DMS53 (cell line): ENCODE data around the gene ZNF654.
A peak's percentile ranks its signal among the peaks of the same experiment; 100 is the strongest.
"Not testable (repeated sequence)": the region's sequence is repeated elsewhere in the genome, so short reads cannot be mapped to it uniquely, and the experiment has no call there.

Experiments
- DNase-seq: peaks from one replicate; lab custom pipeline; 2025; lab: John Stamatoyannopoulos, UW

ZNF654 gene

DNA sequence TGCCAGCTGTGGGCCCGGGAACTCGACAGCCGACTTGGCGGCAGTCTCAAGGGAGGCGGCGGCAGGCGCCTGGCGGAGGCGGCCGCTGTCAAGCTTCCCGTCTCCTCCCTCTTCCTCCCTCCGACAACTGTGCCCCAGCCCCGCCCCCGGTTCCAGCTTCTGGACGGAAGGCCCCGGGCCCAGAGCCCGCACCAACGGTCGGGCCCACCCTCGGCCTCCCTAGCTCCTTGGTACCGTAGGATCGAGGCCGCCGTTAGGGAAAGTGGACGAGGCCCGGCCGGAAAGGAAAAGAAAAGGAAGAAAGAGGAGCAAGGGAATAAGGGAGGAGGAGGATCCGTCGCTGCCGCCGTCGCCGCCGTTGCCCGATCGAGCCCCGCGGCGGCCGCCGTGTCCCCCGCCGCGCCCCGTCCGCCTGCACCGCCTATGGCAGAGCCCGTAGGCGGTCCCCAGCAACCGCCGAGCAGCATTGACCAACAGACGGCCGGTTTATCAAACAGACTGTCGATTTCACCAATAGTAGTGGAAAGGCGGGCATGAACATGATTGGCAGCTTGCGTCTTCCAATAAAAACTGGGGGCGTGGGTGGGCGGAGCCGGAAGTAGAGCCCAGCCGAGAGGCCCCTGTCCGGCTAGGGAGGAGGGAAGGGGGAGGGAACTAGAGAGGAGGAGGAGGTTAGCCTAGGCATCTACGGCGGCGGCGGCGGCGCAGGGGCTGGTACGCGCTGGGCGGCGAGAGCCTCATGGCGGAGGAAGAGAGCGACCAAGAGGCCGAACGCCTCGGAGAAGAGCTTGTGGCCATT, at the start of gene ZNF654, which contains the start of gene CGGBP1:
Gene ZNF654, plus strand, starts transcription at position 675 of the 799 bp plus-strand sequence. Its CDS starts 65 bp downstream, at position 740.
Gene CGGBP1, minus strand, starts transcription at position 425 of the 799 bp plus-strand sequence. CDS start 3,029 bp downstream, outside the sequence.
- peak; percentile 93 for DNase-seq

DNA sequence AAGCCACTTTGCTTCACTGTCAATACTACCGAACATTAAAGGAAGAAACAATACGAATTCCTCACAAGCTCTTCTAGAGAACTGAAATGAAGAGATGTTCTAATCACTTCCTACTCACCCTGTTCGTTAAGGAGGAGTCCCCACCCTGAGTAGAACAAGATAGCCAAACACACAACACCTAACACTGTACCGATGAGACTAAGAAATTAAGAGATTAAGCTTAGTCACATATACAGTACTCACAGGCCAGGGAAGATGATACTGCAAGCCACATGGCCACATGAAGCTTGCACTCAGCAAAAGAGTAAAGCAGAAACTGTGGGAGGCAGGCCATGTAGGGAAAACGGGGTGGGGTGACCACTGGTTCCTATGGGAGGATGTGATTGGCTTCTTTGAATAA, 48.2 kb upstream of the ZNF654 start:
- no peak for DNase-seq

DNA sequence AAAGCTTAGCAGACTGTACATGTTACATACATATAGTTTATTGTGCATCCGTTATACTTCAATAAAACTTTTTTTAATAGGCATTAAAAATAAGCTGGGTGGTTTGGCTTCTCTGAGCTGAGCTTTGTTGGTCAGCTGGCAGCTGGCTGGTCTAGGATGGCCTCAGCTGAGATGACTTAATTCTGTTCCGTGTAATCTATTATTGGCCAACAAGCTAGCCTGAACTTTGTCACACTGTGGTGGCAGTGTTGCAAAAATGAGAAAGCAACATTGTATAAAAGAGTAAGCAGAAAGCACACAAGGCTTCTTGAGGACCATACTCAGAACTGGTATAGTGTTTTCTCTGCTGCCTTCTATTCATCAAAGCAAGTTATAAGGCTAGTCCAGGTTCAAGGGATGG, 45.5 kb upstream of the ZNF654 start:
- no peak for DNase-seq

DNA sequence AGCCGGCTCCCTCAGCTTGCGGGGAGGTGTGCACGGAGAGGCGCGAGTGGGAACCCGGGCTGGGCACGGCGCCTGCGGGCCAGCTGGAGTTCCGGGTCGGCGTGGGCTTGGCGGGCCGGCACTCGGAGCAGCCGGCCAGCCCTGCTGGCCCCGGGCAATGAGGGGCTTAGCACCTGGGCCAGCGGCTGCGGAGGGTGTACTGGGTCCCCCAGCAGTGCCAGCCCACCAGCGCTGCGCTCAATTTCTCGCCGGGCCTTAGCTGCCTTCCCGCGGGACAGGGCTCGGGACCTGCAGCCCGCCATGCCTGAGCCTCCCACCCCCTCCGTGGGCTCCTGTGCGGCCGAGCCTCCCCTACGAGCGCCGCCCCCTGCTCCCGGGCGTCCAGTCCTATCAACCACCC, 43.4 kb upstream of the ZNF654 start:
- not testable (repeated sequence) for DNase-seq

DNA sequence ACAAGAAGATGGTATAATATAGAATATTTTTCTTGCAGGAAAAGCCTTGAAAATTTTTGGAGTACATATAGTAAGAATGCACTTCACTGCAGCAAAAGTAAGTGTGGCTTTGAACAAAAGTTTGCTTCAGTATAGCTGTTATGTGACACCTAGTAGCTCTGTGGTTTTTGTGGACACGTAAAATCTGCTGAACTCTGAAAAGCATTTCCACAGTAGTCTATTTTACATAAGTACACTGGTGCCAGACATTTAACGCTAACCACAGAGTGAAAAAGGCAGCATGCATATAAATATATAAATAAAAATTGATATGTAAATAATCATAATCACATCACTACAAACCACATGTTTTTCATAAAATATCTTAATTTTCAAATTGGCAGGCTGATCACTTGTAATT, 40.0 kb upstream of the ZNF654 start:
- DNase-seq: no peak

DNA sequence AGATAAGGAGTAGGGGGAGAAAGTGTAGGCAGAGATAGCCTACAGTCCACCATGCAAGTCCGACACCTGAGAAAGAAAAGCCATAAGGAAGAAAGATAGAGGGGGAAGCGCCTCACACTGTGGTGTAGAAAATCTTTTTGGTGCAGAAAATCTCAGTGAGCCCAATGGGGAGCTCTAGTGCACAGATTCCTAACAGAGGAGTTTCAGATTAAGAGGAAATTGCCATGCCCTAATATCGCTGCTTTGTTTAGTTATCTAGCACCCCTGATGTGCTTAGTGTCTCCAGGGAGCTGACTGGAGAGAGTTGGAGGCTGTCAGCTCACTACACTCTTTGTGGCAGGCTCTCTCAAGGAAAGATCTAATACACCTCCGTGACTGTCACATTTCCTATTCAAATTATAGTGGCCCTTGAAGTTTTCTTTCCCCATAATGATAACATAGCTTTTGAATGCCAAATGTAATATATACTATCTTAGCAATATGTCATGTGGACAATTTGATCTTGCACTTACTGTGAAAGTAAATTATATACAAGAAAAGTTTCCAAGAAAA, 34.0 kb upstream of the ZNF654 start:
- DNase-seq: no peak

DNA sequence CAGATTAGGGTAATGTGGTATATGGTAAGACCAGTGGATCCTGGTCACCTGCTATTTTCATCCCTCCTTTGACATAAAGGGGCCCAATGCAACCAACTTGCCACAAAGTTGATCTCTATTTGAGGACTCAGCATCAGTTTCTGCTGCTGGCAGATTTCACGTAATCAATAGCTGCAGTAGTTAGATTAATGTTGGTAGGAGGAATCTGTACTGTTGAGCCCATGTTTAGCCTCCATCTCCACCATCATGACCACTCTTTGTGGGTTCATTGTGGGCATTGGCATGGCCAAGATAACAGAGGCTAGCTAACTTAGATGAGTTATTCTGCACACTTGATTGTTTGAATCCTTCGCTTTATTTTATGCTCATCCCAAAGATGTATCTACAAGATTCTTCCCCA, 30.2 kb upstream of the ZNF654 start:
- DNase-seq: no peak

DNA sequence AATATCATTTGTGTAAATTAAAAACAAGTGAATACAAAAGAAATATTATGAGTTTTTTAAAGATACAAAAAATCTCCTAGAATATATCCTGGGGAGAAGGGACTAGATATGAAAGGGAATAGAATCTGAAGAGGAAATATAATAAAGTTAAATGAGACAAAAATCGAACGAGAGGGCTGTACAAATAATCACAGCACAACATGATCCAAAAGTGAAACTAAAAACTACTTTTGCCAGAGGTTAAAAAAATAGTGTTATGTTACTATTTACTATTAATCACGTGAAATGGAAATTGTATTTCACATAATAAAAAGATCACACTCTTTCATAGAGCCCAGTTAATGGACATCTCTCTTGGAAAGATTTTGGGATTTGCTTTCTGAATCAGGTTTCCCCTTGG, 28.8 kb upstream of the ZNF654 start:
- no peak for DNase-seq

DNA sequence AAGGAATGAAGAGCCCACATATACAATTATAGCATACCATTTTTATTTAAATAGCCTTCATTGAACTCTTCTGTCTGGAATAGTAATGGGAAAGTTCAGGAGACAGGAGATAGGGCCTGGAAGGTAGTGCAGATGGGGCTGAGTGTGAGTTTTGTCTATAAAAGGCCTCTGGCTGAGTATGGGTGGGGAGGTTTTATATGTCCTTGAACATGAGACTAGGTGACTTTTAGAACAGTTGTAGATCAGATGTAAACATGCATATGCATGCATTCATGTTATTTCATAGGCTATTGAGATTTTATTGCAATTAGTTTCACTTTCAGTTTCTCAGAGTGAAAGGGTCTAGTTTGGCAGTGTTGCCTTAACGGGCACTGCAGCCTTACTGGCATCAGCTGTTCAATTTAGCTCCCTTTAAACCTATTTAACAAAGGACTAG, 27.4 kb upstream of the ZNF654 start:
- peak; percentile 30 for DNase-seq

DNA sequence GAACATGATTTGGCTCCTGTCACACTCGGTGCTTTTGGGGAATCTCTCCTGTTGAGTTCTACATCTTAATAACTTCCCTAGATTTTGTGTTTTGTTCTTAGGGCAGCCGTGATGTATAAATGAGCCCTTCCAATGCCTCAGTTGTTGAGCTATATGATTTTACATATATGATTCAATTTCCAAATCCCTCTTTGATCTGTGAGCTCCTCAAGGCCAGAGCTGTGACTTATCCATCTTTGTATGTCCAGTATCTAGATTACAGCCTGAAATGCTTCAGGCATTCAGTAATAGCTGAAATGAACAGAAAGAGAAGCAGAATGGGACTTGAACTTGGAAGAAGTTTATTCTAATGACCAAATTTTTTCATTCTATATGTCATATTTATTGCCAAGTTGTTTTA, 26.8 kb upstream of the ZNF654 start:
- DNase-seq: no peak

DNA sequence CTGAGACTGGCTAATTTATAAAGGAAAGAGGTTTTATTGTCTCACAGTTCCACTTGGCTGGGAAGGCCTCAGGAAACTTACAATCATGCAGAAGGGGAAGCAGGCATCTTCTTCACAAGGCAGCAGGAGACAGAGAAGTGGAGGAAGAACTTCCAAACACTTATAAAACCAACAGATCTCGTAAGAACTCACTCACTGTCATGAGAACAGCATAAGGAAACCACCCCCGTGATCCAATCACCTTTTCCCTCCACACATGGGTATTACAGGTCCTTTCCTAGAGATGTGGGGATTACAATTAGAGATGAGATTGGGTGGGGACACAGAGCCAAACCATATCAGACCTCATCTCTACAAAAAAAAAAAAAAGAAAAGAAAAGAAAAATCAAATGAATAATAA, 26.0 kb upstream of the ZNF654 start:
- no peak for DNase-seq

DNA sequence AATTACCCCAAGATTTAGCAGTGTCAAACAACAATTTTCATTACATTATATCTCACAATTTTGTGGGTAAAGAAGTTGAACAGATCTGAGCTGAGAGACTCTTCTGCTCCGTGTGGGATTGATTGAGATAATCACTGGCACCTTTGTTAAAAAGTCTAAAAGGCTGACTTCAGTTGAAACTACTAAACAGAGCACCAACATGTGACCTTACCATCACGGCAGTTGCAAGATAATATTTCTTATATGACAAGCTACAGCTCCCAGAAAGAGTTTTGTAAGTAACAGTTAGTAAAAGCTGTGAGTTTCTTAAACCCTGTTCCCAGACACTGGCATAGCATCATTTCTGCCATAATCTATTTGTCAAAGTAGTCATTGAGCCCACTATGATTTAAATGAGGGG, 25.2 kb upstream of the ZNF654 start:
- DNase-seq: no peak

DNA sequence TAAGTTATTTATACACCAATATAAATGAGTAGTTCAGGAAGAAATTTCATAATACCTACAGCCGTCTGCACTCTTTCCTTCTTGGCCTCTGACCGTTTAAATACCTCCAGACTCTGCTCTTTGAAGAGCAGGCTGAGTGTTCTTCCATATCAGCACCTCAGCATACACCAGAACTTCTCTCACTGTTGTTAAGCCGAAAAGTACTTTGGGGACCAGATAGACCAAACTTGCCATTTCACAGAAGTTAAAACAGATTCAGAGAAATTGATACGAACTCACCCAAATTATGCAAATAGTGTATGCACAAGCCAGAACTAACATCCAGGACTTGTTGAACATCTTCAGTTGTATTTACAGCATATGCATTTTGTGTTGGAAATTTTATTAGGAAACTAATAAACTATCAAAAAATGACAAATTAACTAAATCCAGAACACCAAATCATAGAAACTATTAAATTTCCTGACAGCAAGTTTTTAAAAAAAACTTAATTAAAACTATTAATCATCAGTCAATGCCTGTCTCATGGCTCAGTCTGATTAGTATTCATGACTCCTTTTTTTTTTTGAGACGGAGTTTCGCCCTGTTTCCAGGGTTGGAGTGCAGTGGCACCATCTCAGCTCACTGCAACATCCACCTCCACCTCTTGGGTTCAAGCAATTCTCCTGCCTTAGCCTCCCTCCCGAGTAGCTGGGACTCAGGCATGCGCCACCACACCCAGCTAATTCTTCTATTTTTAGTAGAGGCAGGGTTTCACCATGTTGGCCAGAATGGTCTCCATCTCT, 24.4 kb upstream of the ZNF654 start:
- DNase-seq: no peak

DNA sequence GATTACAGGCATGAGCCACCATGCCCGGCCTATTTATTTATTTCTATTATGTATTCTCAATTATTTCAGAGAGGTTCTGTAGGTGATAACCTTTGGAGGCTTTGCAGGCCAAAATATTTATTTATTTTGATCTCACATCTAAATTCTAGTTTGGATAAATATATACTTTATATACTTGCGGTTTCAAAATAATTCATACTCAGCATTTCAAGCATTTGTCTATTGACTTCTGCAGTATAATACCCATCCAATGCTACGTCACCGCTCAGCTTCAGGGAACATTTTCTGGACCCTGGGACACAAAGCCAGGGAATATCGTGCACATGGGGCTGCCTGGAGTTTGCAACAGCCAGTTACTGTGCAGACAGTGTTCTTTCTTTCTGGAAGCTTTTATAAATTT, 22.8 kb upstream of the ZNF654 start:
- DNase-seq: no peak

DNA sequence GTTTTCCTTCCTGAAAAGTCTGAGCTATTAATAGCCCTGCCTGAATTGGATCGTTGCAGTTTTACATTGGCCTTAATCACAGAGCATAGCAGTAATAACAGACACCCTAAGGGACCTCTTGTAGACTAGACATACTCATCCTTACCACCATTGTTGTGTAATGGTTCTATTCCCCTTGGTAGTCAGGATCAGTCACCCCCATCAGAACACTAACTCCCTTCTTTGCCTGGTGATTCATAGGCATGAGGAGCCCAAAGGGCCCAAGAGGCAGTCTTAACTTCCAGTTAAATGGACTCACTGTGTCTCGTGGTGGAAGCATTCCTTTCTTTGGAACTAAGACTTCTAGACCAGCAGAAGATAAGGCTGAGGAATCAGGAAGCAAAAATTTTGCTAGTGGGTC, 20.5 kb upstream of the ZNF654 start:
- DNase-seq: no peak

DNA sequence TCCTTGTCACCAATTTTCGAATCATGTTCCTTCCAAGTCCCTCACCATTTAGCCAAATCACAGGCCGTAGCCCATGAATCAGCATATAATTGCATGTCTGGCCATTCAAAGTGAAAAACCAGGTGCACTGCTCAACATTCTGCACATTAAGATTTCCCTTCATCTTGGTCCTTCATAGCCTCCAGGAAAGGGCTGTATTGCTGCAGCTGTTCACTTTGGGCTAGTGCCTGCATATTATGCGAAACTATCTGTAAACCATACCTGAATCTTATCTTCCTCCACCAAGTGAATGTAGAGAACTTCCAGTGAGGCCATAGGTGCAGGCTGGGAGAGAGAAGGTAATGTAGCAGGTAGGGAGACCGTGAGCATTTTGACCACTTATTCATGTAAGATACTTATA, 18.5 kb upstream of the ZNF654 start:
- DNase-seq: no peak

DNA sequence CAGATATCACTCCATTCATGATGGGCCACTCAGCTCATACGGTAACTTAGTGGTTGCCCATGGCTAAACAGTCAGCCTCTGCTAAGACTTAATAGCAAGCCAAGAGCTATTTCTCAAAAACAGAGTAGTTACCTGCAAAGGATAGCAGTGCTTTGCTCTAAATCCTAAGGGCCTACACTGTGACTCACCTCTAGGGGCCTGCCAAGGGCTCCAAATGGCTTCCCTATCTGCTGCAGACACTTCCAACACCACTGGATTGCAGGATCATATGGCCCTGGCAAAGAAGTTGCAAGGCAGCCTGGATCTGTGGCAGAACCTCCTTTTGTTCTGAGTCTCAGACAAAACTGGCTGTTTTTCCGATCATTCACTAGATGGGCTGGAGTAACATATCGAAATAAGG, 18.1 kb upstream of the ZNF654 start:
- DNase-seq: peak; percentile 0

DNA sequence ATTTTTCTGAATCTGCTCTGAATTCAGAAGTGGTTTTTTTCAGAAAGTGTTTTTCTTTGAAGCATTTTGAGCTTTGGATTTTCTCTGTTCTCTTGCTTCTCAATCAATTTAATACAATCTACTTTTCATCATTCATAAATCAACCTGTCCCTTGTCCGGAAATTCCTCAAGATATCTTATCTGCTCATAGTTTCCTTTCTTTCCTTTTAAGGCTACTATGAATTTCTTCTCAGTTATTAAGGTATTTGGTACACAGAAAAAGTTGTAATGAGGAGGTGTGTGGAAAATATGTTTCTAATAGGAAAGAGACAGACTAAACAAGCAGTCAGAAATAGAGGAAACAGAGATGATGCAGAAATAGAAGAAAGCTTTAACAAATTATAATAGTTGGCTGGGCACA, 14.6 kb upstream of the ZNF654 start:
- no peak for DNase-seq

DNA sequence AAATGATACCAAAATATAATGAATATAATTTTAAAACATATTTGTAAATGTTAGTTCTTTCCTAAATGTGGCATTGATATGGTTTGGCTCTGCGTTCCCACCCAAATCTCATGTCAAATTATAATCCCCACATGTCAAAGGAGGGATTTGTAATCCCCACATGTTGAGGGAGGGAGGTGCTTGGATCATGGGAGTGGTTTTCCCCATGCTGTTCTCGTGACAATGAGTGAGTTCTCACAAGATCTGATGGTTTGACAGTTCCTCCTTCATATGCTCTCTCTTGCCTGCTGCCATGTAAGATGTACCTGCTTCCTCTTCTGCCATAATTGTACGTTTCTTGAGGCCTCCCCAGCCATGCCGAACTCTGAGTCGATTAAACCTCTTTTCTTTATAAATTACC, 12.3 kb upstream of the ZNF654 start:
- DNase-seq: no peak

DNA sequence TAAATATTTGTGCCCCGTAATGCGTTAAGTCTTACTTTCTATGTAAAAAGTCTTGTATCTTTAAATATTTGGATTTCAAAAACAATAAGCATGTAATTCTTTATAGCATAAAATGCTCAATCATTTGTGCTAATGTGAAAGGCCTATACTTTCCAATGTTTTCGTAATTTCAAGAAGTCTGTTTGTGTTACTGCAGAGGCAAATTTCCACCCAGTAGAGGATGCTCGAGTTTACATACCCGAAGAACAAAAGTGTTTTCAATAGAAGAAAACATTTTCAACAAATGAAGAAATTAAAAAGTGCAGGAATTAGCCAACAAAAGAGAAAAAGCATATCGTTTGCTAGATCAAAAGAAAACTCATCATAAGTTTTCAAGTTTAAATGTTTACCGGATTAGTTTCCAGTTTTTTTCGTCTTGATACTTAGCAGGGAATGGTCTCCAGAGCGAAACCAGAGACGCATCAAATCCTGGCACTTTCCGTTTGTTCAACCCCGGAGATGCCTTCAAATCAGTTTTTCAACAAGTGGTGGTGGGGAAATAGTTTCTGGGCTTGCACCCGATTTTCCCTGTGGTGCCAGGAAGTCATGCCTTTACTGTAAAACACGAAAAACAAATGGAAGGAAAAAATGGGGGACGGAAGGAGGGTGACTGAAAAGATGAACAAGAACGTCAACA, 1.3 kb upstream of the ZNF654 start:
- peak; percentile 2 for DNase-seq

DNA sequence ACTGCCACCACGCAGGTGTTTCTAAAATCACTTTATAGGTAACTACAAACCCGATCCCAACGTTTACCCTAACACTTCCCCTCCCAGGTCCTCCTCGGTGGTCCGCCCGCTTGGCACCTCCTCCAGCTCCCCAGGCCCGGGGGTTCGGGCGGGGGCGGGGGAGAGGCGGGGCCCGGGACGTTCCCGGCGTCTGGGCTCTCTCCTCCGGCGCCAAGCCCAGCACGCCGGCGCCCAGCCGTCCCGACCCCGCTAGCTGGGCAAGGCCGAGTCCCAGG, 812 bp upstream of the ZNF654 start:
- no peak for DNase-seq

DNA sequence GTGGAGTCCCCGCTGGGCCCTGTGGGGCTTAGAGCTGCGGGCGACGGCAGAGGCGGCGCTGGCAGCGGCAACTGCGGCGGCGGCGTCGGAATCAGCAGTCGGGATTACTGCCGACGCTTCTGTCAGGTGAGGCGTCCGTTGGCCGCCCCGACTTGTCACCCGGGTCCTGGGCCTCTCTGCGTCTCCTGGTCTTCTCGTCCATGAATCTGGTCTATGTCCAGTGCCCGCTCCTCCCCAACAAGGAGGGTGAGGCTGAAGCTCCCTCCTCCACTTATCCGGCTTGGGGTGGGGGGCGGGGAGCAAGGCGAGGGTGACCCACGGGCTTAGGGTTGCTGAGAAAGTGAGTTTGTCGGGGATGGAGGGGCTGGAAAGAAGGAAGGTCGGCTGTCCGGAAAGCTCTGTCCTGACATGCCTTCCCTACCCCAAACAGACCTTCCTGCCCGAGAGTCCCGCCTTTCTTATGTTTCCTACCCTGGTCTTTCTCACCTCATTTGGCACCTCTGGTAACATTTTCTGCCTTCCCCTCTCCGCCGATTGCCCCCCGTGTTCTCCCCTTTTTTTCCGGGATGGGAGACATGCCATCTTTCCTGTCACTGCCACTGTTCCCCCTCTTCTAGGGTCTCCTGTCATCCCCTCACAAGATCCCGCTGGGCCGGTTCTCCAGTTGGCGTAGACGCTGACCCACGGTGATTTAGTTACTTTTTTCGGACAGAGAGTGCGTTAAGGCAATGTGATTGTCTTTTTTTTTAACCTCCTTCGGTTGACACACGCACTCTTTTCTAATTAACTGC, 520 bp downstream of the ZNF654 start:
- peak; percentile 63 for DNase-seq
